Brain microvascular endothelial cell (primary cell): Measurements from ENCODE around the gene ABCC11.
"Not testable (repeated sequence)": the region's sequence is repeated elsewhere in the genome, so short reads cannot be mapped to it uniquely, and the experiment has no call there.

ENCODE experiments used
- DNase-seq: peaks from one replicate; pipeline ENCODE4 v3.0.0-alpha.2; 2020
- H3K27ac ChIP-seq: fragments of 250-450 bp; sonication (Bioruptor Pico); 2 replicates; pipeline ENCODE4 v1.5.1; 2020; ENCODE audit warnings: mild to moderate bottlenecking, moderate library complexity
- H3K27me3 ChIP-seq: fragments of 250-450 bp; sonication (Bioruptor Pico); replicated peaks from 2 replicates; pipeline ENCODE4 v1.5.1; 2020; ENCODE audit warnings: mild to moderate bottlenecking
- H3K36me3 ChIP-seq: fragments of 250-450 bp; sonication (Bioruptor Pico); replicated peaks from 2 replicates; pipeline ENCODE4 v1.5.1; 2020; ENCODE audit warnings: mild to moderate bottlenecking
- H3K4me3 ChIP-seq: 2 replicates; pipeline ENCODE4 v1.5.1; 2011; ENCODE audit warnings: low read depth, mild to moderate bottlenecking, control low read depth, low read length, moderate library complexity
- CTCF ChIP-seq: IDR thresholded peaks from 2 replicates; pipeline ENCODE4 v1.5.1; 2011; ENCODE audit warnings: low read depth, mild to moderate bottlenecking, moderate library complexity, low read length, control low read depth, inconsistent platforms; ENCODE audit errors: missing control alignments
- in situ Hi-C: cut with HindIII; loops from 2 replicates; pipeline ENCODE4 v1.10.0; 2017; ENCODE audit warnings: low sequenced_read_pairs, low pct_ligation_motif_present

Gene ABCC11

GRCh38 chr16:48182979-48183537 lies 64.3 kb downstream of the ABCC11 start:
- in situ Hi-C loops, result no loop called here
- no peaks in the 10 kb centered on the region for H3K36me3 ChIP-seq
- no peak overlapping the region for H3K27ac ChIP-seq
- TF ChIP-seq CTCF, result no peak
- no peak for DNase-seq
- H3K27me3 ChIP-seq, result no peaks in the 10 kb centered on the region
- no peak overlapping the region for H3K4me3 ChIP-seq

- H3K27me3 ChIP-seq, DNase-seq, H3K4me3 ChIP-seq, H3K27ac ChIP-seq, H3K36me3 ChIP-seq, in situ Hi-C loops: not testable (repeated sequence)
These were observed 65.4 kb downstream of the ABCC11 start for GRCh38 chr16:48181746-48182520.

GRCh38 chr16:48180868-48181480 lies 66.4 kb downstream of the ABCC11 start:
- H3K36me3 ChIP-seq, result no peaks in the 10 kb centered on the region
- H3K4me3 ChIP-seq, result no peak overlapping the region
- H3K27me3 ChIP-seq, result no peaks in the 10 kb centered on the region
- TF ChIP-seq CTCF, result no peak
- in situ Hi-C loops, result no loop called here
- H3K27ac ChIP-seq, result no peak overlapping the region
- DNase-seq, result no peak

GRCh38 chr16:48176635-48177408 lies 70.5 kb downstream of the ABCC11 start:
- TF ChIP-seq CTCF, result no peak
- no peak overlapping the region for H3K27ac ChIP-seq
- in situ Hi-C loops, result no loop called here
- DNase-seq, result no peak
- H3K27me3 ChIP-seq, result no peaks in the 10 kb centered on the region
- H3K4me3 ChIP-seq, result no peak overlapping the region
- no peaks in the 10 kb centered on the region for H3K36me3 ChIP-seq

- no peaks in the 10 kb centered on the region for H3K27me3 ChIP-seq
- no peak for TF ChIP-seq CTCF
- no peak for DNase-seq
- H3K27ac ChIP-seq, result no peak overlapping the region
- no peaks in the 10 kb centered on the region for H3K36me3 ChIP-seq
- in situ Hi-C loops, result no loop called here
- no peak overlapping the region for H3K4me3 ChIP-seq
These were observed 73.5 kb downstream of the ABCC11 start for GRCh38 chr16:48173889-48174288.

GRCh38 chr16:48172682-48173081 lies 74.7 kb downstream of the ABCC11 start:
- no peak for DNase-seq
- no peak for TF ChIP-seq CTCF
- Histone ChIP-seq H3K27me3 (no peaks in the 10 kb centered on the region), H3K36me3 (no peaks in the 10 kb centered on the region), H3K27ac (no peak overlapping the region), H3K4me3 (no peak overlapping the region)
- in situ Hi-C loops, result no loop called here
